T-helper 2 cell (primary cell): ENCODE data around the gene CALML3.
A peak's percentile ranks its signal among the peaks of the same experiment; 100 is the strongest.
"Not testable (repeated sequence)": the region's sequence is repeated elsewhere in the genome, so short reads cannot be mapped to it uniquely, and the experiment has no call there.

Experiments used
- DNase-seq, 5 experiments: peaks; one replicate each; pipeline versions ENCODE4 v3.0.0 to v3.0.0-alpha.2; 2012 to 2022

Gene CALML3

DNA sequence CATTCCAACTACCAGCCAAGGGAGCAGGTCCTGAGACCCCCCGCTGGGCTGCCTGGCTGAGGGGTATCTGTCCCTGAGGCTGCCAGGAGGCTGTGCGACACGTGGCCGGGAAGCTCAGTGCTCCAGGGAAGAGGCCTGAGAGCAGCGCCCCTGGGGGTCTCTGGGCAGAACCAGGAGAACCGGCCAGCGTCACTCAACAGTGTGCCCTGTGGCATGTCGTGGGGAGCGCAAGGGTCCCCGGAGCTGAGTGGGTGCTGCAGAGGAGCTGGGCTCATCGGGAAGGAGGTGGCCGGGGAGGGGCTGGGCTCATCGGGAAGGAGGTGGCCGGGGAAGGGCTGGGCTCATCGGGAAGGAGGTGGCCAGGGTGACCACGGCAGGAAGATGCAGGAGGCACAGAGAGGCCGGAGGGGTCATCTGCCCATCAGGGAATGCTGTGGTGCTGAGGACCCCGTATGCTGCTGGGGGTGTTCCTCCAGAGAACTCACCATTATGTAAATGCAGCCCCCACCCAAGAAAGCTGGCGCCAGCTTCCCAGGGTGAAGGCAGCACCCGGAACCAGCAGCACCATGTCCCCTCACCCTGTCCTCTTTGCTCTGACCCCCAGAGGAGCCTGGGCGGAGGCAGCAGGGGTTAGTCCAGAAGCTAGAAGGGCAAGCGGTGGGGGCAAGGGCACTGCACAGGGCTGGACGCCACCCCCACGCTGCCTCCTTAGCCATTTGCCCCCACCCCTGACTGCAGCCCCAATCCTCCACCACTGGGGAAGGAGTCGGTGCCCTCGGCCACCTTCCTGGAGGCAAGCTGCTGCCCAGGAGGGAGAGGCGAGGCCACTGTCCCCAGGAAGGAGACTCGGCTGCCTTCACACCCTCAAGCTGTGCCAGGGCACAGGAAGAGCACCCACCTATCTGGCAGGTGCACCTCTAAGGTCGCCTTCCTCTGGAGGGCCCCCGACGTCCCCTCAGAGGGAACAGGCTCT, 33.3 kb downstream of the CALML3 start:
- DNase-seq, result no peak

DNA sequence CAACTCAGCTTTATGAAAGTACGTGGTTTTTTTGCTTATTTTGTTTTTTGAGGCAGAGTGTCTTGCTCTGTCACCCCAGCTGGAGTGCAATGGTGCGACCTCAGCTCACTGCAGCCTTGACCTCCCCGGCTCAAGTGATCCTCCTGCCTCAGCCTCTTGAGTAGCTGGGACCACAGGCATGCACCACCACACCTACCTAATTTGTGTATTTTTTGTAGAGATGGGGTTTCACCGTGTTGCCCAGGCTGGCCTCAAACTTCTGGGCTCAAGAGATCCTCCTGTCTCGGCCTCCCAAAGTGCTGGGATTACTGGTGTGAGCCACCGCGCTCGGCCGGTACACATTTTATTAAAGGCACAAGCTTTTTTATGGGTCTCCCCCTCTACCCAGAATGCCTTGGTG, 34.3 kb downstream of the CALML3 start:
- DNase-seq, result not testable (repeated sequence)

DNA sequence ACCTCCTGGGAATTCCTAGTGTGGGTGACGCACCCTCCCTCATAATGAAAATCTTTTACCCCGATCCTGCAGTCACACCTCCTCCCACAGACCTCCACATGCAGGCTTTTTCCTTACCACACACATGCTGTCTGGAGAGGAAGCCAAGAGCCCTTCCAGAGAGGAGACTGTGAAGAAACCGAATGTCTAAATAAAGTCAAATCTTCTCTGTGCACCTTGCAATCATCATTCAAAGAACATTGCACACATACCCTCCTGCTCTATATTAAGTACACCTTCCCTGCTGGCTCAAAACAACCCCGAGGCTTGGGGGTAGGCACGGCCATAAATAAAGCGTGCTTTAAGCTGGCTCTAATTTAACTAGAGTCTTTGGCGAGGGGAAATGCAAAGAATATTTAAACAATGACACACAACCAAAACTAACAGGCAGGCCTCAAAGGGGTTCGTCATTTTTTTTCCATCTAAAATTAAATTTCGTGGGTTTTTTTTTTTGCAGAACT, 34.9 kb downstream of the CALML3 start:
- no peak for DNase-seq

DNA sequence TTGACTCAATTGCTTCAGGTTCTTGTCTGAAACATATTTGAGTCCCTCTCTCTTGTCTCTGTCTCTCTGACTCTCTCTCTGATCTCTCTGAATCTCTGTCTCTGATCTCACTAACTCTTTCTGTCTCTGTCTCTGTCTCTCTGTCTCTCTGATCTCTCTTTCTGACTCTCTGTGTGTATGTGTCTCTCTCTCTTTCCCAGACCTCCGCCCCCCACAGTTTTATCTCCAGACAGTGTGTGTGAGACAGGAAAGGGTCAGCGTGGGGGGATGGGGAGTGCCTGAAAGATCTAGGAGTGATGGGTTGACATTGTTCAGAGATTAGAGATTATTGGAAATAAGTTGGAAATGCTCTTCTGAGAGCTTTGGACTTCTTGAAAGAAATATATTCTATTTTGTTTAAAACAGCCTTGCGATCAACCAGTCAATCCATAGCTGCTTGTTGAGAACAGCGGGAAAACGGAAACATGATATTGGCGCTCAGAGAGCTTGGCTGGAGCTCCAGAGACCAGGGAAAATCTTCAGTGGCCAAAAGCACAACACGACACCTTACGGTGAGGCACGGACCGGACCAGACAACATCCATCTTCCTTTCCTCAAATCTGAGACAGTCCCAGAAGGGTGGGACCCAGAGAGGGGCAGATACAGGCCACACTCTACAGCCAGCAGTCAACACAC, 35.5 kb downstream of the CALML3 start:
- DNase-seq, result no peak

DNA sequence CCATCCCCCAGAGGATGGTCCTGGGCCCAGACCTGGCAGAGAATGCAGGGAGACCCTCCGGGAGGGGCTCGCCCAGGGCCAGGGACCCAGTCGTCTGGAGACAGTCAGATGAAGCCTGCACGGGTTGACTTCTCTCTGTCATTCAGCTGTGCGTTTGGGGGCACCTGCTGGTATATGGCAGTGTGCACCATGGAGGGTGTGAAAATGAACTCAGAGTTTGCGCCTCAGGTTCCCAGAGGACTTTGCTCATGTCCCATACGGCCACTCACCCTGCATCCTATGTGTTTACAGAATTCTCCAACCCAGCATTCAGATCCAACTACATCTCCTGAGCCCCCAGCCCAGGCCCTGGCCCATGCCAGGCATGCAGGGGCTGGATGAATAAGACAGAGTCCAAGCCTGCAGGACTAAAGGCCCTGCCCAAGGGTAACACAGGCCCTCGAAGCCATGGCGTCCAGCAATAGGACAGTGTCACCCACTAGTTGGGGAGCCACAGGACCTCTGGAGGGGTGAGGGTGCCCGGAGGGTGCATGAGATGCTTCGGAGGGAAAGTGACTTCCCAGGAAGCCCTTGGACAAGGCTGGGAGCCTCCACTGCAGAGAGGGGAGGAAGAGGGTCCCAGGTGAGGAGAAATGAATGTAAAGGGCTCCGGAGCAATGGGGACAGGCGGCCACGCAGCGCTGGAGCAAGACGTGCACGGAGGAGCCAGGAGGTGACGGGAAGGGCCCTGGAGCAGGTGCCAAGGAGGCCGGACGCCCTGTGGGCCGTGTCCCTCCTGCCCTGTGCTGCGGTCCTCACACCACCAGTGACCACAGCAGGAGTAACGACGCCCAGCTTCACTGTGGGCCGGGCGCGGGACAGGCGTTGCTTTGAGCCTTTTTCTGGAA, 36.3 kb downstream of the CALML3 start:
- DNase-seq, result no peak

DNA sequence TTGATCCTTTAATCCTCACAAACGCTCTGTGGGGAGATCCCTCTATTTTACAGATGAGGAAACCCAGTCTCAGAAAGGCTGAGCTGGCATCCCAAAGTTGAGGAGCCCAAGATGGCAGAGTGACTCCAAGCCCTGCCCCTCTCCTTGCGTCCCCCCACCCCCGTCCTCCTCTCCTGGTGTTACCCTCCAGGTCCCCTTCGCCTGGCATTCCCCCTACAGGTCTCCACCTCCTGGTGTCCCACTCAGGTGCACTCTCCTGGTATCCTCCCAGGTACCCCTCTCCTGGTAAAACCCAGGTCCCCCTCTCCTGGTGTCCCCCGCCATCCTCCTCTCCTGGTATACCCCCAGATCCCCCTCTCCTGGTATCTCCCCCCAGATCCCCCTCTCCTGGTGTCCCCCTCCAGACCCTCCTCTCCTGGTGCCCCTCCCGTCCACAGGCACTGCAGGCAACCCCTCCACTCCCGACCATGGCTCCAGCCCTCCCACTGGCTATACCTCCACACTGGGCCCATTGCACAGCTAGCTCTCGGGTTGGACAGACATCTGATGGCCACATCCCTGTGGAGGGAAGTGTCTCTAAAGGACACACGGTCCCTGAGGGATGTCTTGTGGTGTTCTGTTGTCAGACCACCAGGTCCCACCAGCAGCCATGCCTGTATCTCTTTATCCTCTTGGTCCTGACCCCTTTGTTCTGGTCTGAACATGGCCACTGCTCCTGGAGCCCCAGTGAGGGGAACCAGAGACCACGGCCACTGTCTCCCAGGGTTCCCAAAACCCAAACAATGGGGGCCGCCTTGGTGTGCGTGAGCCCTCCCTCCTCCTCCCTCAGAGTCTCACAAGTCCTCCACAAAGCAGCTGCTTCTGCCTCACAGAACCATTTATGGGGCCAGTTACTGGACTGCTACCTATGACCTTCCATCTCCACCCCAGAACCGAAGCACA, 37.2 kb downstream of the CALML3 start:
- DNase-seq, result no peak

DNA sequence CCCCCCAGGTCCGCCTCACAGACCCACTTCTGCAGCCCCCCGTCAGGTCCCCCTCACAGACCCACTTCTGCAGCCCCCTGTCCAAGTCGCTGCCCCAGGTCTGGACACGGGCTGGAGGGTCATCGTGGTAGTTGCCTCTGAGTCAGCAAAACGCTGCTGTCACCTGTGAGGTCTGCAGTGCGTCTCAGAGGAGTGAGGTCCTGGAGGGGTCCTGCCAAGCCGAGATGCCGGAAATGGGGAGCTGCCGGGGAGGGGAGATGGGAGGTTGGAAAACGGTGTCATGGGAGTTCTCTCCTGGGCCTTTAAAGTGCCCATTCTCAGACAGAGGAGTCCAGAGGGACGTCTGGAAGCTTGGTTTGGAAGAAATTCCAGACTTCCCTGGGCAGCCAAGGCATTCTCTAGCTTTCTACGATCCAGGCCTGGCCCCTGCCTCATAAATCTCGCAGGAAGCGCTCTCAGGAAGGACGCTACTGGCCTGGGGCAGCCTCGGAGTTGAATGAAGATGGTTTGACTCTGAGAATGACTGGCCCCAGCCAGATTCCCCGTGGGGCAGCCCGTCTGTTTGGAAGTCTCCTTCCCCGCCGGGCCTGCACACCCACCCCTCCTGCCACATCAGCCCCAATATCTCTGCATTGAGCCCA, 38.7 kb downstream of the CALML3 start:
- no peak for DNase-seq

DNA sequence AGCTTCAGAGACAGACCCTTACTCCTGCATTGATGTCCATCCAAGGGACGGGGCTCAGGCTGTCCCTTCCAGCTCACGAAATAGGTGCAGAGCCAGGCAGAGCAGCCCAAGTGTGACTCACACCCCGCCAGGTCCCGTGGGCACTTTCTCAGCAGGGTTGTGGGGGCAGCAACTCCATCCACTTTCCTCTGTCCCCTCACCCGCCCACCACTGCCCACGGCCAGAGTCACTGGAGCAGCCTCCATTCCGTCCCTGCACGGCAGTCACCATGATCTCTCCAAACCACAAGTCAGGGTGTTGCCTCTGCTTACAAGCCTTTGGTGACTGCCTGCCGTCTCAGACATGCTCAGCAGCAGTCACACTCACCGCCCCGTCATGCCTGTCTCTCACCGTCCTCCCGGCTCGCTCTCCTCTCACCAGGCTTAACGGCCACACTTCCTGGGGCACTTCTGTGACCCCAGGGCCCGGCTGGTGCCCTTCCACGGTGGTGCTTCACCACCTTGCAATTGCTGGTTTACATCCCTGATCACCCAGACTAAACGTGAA, 39.3 kb downstream of the CALML3 start:
- peak in 3 of 5 experiments; percentile 13 to 86 (median 21) for DNase-seq

DNA sequence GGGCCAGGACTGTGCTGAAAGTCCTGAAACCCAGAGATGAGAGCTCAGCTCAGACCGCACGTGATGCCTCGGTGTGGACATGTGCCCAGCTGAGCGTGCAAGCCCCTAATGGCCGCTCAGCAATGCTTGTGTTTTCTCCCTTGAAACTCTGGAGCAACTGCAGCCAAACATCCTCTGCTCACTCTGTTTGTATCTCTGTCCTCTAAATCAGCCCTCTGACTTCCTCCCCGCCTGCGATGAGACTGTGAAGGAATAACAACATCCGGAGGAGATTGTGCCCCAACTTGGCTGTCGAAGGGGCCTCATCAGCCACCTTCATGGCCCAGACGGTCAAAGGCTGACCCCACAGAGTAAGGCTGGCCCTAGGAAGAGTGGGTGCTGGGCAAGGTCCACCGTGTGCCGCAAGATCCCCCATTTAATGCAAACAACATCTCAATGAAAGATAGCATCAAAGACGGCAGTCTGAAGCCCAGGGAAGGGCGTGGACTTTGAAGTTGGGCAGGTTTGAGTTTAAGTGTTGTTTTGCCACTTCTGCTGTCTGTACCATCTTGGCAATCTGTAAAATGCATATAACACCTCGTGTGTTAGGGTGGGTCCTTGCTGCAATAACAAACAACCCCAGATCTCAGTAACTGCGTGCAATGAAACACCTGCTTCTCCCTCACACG, 39.9 kb downstream of the CALML3 start:
- DNase-seq, result peak in 1 of 5 experiments; percentile 82

DNA sequence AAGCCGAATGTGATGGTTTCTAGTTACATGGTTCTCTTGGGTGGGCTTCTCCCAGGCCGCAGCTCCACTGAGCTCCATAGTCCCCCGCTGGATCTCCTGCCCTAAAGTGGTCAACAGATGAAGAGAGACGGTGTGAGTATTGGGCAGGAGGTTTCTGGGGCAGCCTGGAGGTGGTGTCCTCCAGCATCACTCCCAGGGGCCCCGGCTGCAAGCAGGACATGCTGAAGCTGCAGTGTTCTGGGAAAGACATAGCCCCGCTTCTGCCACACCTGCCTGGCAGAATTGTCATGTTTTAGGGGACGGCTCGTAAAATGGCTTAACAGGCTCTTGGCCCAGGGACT, 40.4 kb downstream of the CALML3 start:
- no peak for DNase-seq

DNA sequence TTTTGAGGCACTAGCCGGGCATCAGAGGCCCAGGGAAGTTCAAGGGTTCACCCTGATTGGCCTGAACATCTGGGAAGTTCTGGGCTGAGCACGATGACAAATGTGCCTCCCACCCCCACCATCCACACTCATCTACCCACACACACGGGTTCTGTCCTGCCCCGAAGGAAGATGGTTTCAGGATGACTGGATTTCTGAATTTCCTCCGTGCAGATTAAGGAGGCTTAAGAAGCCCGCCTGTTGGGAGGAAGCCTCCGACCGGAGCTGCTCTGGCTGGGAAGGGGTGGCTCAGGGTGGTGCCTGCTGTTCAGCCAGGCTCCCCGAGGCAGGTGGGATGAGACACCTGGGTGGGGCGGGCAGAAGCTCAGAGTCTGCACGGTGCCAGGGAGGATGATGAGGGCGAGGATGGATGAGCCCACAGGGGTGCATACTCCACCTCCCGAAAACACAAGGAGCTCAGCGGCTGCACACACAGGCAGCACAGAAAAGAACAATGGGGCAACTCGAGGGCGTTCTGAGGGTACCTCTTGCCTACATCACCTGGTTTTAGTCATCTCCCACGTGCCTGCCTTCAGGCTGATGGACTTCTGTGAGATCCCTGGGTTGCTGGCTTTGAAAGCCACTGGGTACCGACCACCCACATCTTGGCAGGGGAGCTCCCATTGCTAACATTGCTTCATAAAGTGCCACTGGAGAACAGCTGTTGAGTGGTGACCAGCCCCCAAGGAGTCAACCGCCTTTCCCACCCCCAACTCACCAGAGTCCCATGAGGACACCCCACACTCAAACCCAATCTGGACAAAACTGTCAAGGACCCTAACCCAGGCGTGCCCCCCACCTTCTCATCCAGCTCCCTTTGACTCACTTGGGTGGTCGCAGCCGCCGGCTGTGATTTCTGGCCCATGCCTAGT, 41.2 kb downstream of the CALML3 start:
- no peak for DNase-seq

DNA sequence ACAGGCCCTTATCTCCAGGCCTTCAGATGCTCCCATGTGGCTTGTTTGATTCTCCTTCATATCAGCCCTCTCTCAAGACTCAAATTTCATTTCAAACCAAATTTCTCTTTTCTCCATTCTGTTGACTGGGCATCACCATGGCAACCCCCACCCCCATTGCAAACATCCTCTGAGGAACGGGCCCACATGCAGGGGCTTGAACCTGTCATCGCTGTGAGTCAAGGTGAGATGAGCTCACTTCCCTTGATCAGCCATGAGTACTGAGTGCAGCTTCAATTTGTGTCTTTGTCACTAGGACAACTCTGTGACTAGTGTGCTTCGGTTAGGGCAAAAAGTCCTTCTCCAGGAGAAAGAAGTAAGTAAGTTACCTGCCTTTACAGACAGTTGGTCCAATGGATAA, 41.9 kb downstream of the CALML3 start:
- DNase-seq, result peak in 1 of 5 experiments; percentile 35

DNA sequence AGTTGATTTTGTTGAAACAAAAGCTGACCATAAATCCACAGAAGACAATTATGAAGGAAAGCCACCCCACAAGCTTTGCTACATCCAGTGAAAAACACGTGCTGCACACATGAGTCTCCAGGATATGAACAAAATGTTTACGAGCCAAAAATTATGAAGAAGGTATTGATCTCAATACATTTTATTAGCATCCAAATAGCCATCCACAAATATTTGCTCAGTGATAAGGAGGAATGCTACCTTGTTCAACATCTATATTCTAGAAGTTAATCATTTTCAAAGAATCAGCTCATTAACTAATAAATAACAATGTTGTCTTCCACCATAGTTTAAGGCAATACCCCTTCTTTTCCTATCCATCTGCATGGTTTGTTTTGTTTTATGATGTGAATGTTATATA, 42.7 kb downstream of the CALML3 start:
- no peak for DNase-seq

DNA sequence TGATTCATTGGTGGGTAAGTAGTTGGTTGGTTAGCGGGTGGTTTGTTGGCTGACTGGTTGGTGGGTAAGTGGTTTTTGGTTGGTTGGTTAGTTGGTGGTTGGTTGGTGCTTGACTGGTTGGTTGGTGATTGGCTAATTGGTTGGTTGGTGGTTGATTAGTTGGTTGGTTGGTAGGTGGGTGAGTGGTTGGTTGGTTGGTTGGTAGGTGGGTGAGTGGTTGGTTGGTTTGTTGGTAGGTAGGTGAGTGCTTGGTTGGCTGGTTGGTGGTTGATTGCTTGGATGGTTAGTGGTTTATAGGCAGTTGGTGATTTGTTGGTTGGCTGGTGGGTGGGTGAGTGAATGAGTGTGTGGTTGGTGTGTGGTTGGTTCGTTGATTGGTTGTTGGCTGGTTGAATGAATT, 44.2 kb downstream of the CALML3 start:
- peak in 1 of 5 experiments; percentile 37 for DNase-seq

DNA sequence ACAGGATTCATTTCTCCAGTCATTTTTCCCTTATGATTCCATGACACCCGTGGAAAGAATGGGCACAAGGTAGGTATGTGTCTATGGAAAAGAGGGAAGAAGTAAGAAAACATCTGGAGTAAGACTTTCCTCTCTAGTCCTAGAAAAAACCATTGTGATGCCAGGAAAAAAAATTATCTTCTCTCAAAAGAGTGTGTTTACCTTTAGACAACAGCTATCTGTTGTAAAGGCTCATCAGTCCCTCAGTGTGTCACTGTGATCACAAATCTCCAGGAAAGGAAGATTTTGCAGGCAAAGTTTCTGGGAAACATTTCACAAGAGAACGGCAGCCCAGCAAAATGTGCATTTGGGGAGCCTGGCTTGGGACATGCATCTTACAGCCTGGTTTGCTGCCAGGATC, 44.8 kb downstream of the CALML3 start:
- no peak for DNase-seq

DNA sequence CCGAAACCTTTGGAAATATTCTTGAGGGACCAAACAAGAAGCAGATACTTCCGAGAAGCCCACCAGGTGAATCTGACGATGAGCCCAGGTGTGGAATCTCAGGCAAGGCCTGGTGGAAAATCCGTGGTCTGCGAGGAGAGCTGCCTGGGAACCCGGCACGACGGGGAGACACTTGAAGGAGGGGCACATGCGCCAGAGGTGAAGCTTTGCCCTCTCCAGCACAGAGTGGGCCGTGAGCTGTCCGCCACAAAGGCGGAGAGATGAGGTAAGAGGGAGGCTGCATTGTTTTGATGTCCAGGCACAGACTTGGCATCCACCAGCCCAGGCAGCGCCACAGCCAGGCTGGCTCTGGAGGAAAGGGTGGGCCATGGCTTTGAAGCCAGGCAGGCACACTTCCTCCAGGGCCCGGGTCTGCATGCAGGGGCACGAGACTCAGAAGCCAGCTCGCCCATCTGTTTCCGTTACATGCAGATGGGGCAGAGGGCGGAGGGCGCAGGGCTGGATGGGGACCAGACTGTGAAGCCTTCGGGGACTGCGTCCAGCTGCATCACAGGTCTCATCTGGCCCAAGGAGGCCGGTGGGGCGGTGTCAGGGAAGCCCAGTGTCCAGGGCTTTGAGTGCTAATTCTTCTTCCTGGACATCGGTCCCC, 45.4 kb downstream of the CALML3 start:
- no peak for DNase-seq

DNA sequence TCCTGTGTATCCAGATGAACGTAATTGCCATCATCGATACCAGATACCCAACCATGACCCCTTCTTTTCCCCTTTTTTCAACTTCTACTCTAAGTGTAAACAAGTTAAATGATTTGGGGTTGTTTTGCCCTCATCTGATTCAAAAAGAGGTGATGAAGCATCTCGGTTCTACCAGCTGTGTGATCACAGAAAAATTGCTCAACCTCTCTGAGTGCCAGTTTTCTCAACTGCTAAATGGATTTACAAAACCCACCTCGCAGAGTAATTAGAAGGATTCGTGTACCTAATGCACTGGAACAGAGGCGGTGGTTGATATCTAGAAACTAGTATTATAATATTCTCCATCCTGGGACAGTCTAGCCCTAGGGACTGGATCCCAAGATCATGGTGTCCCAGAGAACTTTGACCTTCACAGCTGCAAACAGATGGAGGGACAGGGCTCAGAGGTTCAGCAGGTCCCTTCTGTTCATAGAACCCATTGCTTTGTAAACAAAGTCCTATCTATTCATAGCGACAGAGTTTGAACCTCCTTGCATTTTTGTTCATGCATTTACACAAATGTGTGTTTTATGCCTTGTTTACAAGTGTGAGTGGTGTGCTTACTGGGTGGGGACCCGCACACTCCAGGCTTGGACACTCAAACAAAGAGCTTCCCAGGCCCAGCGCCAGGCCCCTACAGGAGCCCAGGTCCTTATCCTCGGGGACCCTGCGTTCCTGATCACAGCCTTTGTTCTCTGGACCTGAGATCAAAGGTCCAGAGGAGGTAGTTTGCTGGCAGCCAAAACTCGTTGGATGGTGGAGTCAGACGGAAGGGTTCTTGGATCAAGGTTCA, 46.4 kb downstream of the CALML3 start:
- no peak for DNase-seq

DNA sequence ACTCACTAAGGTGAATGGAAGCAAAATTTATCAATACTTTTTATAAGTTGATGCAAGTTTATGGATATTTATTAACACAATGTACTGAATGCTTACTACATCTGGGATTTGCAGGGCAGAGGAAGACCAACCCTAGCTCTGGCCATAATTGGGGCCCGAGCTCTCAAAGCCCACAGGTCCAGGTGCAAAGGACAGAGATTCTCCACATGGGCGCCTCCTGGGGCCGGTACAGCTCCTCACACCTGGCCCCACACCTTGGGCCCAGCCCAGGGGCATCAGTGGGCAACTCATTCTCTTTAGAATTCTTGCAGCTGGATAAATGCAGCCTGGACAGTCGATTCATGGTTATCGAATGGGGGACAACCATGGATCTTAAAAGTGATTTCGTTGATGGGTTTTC, 47.1 kb downstream of the CALML3 start:
- DNase-seq, result no peak
